Fibroblast of lung (primary cell): ENCODE results near the gene SETBP1. TPM values are rescaled to one million over a fixed set of nuclear protein-coding genes. Genes with fewer than 3 reads are reported as not detected.

Experiments used
- DNase-seq, 2 donors: peaks; one replicate each; pipeline versions ENCODE4 v3.0.0 to v3.0.0-alpha.2; 2010; ENCODE audit warnings: low read depth in 2 of 2
- H2AFZ ChIP-seq: 2 replicates; pipeline ENCODE4 v1.5.1; 2012; ENCODE audit warnings: low read length, control low read depth, inconsistent platforms
- H3K27ac ChIP-seq: 2 replicates; pipeline ENCODE4 v1.5.1; 2011; ENCODE audit warnings: low read length, control low read depth; ENCODE audit not compliant: insufficient read depth
- H3K27me3 ChIP-seq: 2 replicates; pipeline ENCODE4 v1.5.1; 2011; ENCODE audit warnings: mild to moderate bottlenecking, low read length; ENCODE audit not compliant: control insufficient read depth, insufficient read depth
- H3K36me3 ChIP-seq: 2 replicates; pipeline ENCODE4 v1.5.1; 2011; ENCODE audit warnings: low read length; ENCODE audit not compliant: control insufficient read depth, insufficient read depth
- H3K4me1 ChIP-seq: 2 replicates; pipeline ENCODE4 v1.5.1; 2011; ENCODE audit warnings: low read length; ENCODE audit not compliant: control insufficient read depth, insufficient read depth; ENCODE audit errors: extremely low read depth
- H3K4me2 ChIP-seq: 2 replicates; pipeline ENCODE4 v1.5.1; 2011; ENCODE audit warnings: low read length, control low read depth; ENCODE audit not compliant: insufficient read depth; ENCODE audit errors: extremely low read depth
- H3K4me3 ChIP-seq, 4 experiments: fragments of 200-600 bp in 1 of 4; sonication (generic) in 1 of 4; replicated peaks in 1 of 4; 2 replicates each; pipeline ENCODE4 v1.5.1; 2011 to 2016; ENCODE audit warnings: low read length in 4 of 4, low read depth in 3 of 4, mild to moderate bottlenecking in 3 of 4, control low read depth in 2 of 4, inconsistent platforms in 1 of 4, mixed read lengths in 1 of 4; ENCODE audit not compliant: insufficient read depth in 1 of 4; ENCODE audit errors: control extremely low read depth in 1 of 4
- H3K79me2 ChIP-seq: 2 replicates; pipeline ENCODE4 v1.5.1; 2012; ENCODE audit warnings: mild to moderate bottlenecking, low read length, inconsistent platforms; ENCODE audit not compliant: control insufficient read depth, insufficient read depth
- H3K9ac ChIP-seq: 2 replicates; pipeline ENCODE4 v1.5.1; 2011; ENCODE audit warnings: mild to moderate bottlenecking, low read length, control low read depth; ENCODE audit not compliant: insufficient read depth
- H3K9me3 ChIP-seq: 2 replicates; pipeline ENCODE4 v1.5.1; 2012; ENCODE audit warnings: low read depth, low read length; ENCODE audit not compliant: control insufficient read depth, insufficient read depth
- H4K20me1 ChIP-seq: 2 replicates; pipeline ENCODE4 v1.5.1; 2011; ENCODE audit warnings: low read length; ENCODE audit not compliant: control insufficient read depth, insufficient read depth; ENCODE audit errors: extremely low read depth
- EZH2 ChIP-seq: IDR thresholded peaks from 2 replicates; pipeline ENCODE4 v1.5.1; 2012; ENCODE audit warnings: low read length, control low read depth, mild to moderate bottlenecking; ENCODE audit errors: missing control alignments
- polyA plus RNA-seq, 2 donors: library from polyadenylated mRNA; depleted of rRNA in 1 of 2; stranded (reverse) in 1 of 2; unstranded in 1 of 2; fragments of >200 nt; gene quantifications; 2 replicates each; pipeline ENCODE4 v1.2.1, GENCODE V29; 2011 to 2012; ENCODE audit warnings: missing spikeins in 1 of 2
- total RNA-seq: library from RNA; depleted of rRNA; stranded (reverse); fragments of >200 nt; gene quantifications from 2 replicates; pipeline ENCODE4 v1.2.1, GENCODE V29; 2014
- TF ChIP-seq, protein P1 (sequence below), 2 donors: IDR thresholded peaks in 1 of 2; conservative IDR thresholded peaks in 1 of 2; 1 replicate in 1 of 2; 2 replicates in 1 of 2; pipeline ENCODE4 v1.5.1; 2011 to 2012; ENCODE audit warnings: low read length in 2 of 2, control low read depth in 1 of 2, inconsistent platforms in 1 of 2, low read depth in 1 of 2, mild to moderate bottlenecking in 1 of 2

SETBP1 gene
- total and polyA plus RNA-seq, 2 donors (not counting 1 experiment from before 2014, with no cell fraction given): 4.5 to 5.4 TPM

DNA sequence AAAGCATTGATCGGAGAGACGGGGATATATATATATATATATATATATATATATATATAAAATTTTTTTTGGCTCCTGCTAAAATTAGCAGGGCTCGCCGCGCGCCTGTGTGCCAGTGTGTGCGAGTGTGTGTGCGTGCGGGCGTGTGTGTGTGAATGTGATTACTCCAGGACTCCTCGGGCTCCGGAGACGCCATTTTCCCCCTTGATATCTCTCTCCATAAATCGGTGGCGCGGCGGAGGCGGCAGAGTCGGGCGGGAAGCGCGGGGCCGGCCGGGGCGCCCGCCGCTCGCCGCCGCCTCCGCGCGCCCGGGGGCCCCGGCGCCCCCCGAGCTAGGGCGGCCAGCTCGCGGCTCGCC lies 795 bp upstream of the SETBP1 start:
- TF ChIP-seq EZH2: no peak
- TF ChIP-seq, protein P1, sequence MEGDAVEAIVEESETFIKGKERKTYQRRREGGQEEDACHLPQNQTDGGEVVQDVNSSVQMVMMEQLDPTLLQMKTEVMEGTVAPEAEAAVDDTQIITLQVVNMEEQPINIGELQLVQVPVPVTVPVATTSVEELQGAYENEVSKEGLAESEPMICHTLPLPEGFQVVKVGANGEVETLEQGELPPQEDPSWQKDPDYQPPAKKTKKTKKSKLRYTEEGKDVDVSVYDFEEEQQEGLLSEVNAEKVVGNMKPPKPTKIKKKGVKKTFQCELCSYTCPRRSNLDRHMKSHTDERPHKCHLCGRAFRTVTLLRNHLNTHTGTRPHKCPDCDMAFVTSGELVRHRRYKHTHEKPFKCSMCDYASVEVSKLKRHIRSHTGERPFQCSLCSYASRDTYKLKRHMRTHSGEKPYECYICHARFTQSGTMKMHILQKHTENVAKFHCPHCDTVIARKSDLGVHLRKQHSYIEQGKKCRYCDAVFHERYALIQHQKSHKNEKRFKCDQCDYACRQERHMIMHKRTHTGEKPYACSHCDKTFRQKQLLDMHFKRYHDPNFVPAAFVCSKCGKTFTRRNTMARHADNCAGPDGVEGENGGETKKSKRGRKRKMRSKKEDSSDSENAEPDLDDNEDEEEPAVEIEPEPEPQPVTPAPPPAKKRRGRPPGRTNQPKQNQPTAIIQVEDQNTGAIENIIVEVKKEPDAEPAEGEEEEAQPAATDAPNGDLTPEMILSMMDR (conservative IDR thresholded peaks at IDR 0.05 in 1 of 2, IDR thresholded peaks at IDR 0.05 in 1 of 2; ENCODE audit: low read depth in 1 of 2, low read length in 2 of 2): no peak
- no peak overlapping the region for H3K27ac ChIP-seq
- H3K9me3 ChIP-seq: no peaks in the 10 kb centered on the region
- H3K4me2 ChIP-seq: peak overlapping the region; percentile 71
- H3K4me3 ChIP-seq: peak overlapping the region in 3 of 4 experiments; percentile 55 to 63 (median 60)
- peak; percentile 64 to 66 for DNase-seq
- peak overlapping the region; percentile 48 for H3K9ac ChIP-seq
- H4K20me1 ChIP-seq: no peaks in the 10 kb centered on the region
- H2AFZ ChIP-seq: no peak overlapping the region
- H3K36me3 ChIP-seq: no peaks in the 10 kb centered on the region
- H3K79me2 ChIP-seq: no peaks in the 10 kb centered on the region
- no peaks in the 10 kb centered on the region for H3K27me3 ChIP-seq
- peaks cover 11% of the 10 kb centered on the region for H3K4me1 ChIP-seq

DNA sequence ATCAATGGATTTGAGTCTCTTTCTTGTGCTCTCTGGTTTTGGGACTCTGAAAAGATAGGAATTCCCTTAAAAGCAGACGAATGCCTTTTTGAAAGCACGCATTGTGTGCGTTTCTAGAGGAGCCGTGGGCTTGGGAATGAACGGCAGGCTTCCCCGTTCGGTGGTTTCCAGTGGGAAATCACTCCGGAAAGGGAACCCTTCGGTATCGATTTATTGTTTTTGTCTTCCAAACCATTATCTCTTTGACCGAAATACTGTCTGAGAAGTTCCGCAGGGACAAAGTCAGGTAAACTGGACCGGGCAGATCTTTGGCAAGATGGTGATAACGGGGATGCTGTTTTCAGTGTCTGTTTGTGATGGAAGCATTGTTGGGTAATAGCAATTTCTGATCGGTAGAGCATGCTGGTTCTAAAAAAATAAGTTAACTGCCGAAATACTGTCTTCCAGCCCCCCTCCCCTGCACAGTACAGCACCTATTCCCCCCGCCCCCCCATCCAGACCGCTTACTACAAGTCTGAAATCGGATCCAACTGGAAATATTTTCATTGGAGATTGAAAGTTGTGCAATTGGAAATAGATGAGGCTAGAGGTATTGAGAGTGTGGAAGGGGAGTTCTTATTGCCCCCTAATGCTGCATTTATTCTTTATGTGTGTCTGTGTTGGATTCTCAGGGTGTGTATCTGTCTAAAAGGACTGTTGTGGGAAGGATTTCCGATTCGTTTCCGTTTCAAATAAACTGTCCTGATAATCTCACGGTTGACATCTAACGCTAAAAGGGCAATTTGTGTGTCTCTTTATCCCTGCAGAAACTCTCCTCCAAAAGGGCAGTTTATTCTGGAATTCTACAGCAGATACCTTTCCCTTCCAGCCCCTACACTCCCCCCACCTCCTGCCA lies 635 bp downstream of the SETBP1 start:
- TF ChIP-seq EZH2: no peak
- TF ChIP-seq, protein P1 (conservative IDR thresholded peaks at IDR 0.05 in 1 of 2, IDR thresholded peaks at IDR 0.05 in 1 of 2; ENCODE audit: low read depth in 1 of 2, low read length in 2 of 2): no peak
- Histone ChIP-seq H4K20me1 (no peaks in the 10 kb centered on the region), H2AFZ (peak overlapping the region; percentile 32), H3K4me3 (peak overlapping the region; percentile 60 to 78 (median 71)), H3K27ac (peak overlapping the region; percentile 37), H3K27me3 (no peaks in the 10 kb centered on the region), H3K36me3 (no peaks in the 10 kb centered on the region), H3K9me3 (no peaks in the 10 kb centered on the region), H3K4me1 (peaks cover 11% of the 10 kb centered on the region), H3K79me2 (no peaks in the 10 kb centered on the region), H3K4me2 (peak overlapping the region; percentile 93), H3K9ac (peak overlapping the region; percentile 23)
- DNase-seq: peak in 1 of 2 donors; percentile 23

DNA sequence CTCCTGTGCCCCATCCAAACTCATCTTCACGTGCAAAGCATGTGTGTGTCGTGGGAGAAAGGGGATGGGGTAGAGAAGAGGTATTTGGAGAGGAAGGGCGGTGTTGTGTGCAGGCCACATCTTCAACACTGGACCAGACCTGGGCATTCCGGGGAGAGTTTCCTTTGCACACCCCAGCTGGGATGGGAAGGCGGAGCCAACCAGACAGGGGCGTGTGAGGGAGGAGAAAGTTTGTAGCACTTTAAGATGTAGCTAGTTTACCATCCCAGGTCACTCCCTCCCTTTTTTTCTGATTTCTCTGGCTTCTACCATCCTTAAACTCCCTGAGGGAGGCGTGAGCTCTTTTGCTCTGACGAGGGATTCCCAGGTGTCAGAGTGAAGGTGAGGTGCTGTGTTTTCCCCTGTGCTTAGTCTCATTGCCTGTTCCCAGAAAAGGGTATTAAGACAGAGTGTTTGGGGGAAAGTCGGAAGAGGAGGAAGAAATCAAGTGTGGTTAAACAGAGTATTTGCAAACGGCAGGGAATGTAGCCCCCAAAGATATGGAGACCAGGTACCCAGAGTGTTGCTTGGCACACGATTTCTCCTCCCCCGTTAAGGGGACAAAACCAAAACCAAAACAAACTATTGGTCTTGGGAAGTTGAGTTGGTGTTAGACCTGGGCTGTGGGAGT lies 1.6 kb downstream of the SETBP1 start:
- H3K4me3 ChIP-seq: peak overlapping the region; percentile 14 to 60 (median 36)
- H2AFZ ChIP-seq: peak overlapping the region; percentile 47
- no peaks in the 10 kb centered on the region for H3K27me3 ChIP-seq
- no peaks in the 10 kb centered on the region for H3K36me3 ChIP-seq
- H3K27ac ChIP-seq: no peak overlapping the region
- no peak for TF ChIP-seq EZH2
- TF ChIP-seq, protein P1 (conservative IDR thresholded peaks at IDR 0.05 in 1 of 2, IDR thresholded peaks at IDR 0.05 in 1 of 2; ENCODE audit: low read depth in 1 of 2, low read length in 2 of 2): no peak
- H3K79me2 ChIP-seq: no peaks in the 10 kb centered on the region
- H3K4me2 ChIP-seq: peak overlapping the region; percentile 93
- H3K4me1 ChIP-seq: peaks cover 11% of the 10 kb centered on the region
- H3K9me3 ChIP-seq: no peaks in the 10 kb centered on the region
- no peaks in the 10 kb centered on the region for H4K20me1 ChIP-seq
- DNase-seq: no peak
- H3K9ac ChIP-seq: no peak overlapping the region
